NCI-H1436 treated with DMSO at 0.1 percent for 48 hours (cell line): Measurements from ENCODE around the gene B4GALT1.
"Not testable (repeated sequence)": the region's sequence is repeated elsewhere in the genome, so short reads cannot be mapped to it uniquely, and the experiment has no call there.

ENCODE experiments used
- DNase-seq: peaks from one replicate; lab custom pipeline; 2025; lab: John Stamatoyannopoulos, UW

B4GALT1 gene

DNA sequence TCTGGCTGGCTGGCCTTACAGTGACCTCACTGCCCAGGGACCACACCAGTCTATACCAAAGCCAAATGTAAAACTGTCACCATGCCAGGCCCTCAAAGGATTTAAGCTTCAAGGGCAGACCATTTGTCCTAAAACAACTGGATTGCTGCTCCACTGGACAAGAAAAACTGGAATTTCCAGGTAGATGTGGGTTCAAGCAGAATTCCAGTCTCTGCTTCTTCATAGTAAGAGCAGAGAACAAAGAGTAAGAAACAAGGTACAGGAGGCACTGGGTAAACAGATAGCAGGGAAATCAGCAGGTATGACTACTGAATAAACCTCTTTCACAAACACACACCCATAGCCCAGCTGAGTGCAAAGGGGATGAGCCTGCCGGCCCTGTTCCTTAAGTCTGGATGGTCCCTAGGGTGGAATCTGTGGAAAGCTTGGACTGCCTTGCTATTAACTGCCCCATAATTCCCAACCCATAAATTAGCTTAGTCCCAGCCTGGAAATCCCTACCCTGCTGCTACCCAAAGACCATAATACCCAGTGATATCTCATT is 5.5 kb downstream of the B4GALT1 start:
- DNase-seq = no peak

DNA sequence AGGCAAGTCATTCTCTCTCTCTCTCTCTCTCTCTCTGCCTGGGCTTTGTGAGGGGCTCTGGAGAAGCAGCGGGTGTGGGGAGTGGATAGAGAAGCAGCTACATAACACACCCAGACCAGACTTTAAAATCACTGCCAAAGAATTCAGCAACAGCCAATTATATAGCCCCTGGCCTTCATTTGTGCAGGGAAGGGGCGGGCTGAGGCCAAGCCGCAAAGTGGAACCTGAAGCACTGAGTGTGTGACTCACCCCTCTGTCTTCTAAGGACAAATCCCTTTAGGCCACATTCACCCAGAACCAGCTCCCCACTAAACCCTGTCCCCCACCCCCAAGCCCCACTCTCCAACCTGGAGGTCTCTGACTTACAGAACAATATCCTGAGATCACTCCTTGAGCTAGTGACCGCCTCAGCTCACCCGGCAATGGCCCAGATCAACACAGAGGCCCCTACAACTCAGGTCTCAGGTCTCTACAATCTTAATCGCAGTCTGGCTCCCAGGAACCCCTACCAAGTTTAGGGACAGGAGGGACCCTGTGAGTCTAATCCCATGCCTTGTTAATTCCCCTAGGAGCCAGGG is 6.0 kb downstream of the B4GALT1 start:
- no peak for DNase-seq

DNA sequence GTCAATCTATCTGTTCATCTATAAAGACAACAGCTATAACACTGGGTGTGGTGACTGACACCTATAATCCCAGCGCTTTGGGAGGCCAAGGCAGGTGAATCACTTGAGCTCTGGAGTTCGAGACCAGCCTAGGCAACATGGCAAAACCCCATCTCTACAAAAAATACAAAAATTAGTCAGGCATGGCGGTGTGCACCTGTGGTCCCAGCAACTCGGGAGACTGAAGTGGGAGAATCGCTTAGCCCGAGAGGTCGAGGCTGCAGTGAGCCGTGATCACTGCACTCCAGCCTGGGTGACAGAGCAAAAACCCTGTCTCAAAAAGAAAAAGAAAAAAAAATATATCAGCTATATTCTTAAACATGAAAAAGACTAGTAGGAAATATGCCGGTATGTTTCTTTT is 6.7 kb downstream of the B4GALT1 start:
- not testable (repeated sequence) for DNase-seq

- DNase-seq = no peak
Observed at GRCh38 chr9:33159777-33160127, 7.4 kb downstream of the B4GALT1 start.

- DNase-seq = no peak
Observed at GRCh38 chr9:33158843-33159776, 8.0 kb downstream of the B4GALT1 start.

DNA sequence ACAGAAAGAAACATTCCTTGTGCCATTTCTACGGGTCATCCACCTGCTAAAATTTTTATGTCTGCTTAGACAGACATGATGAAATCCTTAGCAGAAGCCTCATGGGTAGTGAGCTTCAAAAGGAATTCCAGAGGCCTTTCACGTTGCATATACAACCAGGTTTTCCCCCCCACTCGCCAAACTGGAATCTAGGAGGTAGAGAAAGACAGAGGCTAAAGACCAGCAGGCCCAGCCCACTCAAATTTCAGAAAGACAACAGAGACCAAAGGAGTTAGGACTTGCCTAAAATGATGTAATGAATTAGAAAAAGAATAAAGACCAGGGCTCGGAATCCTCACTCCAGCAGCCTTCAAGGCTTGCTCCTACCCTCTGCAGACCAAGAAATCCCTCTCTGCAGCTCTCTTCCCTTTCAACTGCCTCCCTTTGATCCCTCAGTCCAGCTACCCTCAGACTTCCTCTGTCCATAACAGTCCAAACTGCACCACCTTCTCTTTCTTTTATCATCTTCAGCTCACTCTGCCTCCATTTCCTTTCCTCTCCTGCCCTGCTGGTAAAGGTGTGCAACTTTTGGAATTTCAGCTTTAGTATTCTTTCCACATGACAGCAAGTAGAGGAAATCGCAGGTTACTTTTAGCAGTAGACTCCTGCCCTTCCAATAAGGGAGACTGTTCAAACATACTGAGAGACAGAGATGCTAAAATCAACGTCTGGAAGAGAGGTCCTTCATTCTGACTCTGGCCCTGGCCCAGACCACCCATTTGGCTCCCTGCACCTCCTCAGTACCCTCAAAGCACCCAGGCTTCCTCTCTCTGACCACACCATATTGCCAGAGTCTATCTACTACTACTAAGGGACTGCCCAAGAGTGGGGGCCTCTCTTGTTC is 8.9 kb downstream of the B4GALT1 start:
- no peak for DNase-seq

GRCh38 chr9:33155393-33155792 is 11.7 kb downstream of the B4GALT1 start:
- DNase-seq = no peak

- DNase-seq = no peak
Observed at GRCh38 chr9:33154371-33154770, 12.8 kb downstream of the B4GALT1 start.

GRCh38 chr9:33153666-33154065 is 13.5 kb downstream of the B4GALT1 start:
- DNase-seq = no peak

- no peak for DNase-seq
Observed at GRCh38 chr9:33153001-33153400, 14.1 kb downstream of the B4GALT1 start.

DNA sequence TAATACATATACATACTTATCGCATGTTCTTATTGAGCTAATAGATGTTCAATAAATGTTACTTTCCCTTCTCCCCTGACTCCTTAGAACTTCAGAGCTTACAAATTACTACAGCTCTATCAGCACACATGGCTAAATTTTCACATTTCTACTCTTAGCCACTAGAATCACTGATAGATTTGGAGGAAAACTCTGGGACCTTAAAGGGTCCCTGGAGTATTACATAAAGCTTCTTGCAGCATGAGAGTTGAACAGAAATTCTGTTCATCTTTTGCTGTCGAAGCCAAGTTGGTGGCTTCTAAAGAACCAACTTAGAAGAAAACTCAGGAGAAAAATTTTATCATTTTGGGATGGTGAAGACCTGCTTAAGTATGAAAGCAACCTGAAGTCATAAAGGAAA is 15.5 kb downstream of the B4GALT1 start:
- DNase-seq = no peak

DNA sequence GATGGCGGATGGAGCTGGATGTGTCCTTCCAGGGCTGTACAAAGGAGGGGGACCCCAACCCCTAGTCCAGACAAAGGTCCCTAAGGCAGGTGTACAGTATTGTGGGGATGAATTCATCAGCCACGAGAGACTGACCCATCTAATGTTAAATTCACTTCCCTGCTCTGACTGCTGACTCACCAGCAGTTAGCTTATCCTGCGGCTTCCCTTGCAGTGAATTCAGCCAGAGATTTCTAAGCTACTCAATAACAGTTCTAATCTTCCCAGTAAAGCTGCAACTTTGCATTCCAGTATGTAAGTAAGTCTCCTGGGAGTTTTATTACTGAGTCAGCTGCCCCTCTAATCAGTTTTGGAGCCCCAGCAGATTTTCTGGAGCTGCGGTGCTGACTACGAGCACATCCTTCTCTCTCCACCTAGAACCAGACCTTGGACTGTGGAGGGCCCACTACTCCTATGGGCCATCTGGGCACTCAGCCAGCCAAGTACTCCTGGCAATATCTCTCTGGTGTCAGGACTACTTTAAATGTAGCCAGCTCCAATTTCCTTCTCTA is 16.1 kb downstream of the B4GALT1 start:
- no peak for DNase-seq

GRCh38 chr9:33148367-33149014 is 18.6 kb downstream of the B4GALT1 start:
- no peak for DNase-seq

DNA sequence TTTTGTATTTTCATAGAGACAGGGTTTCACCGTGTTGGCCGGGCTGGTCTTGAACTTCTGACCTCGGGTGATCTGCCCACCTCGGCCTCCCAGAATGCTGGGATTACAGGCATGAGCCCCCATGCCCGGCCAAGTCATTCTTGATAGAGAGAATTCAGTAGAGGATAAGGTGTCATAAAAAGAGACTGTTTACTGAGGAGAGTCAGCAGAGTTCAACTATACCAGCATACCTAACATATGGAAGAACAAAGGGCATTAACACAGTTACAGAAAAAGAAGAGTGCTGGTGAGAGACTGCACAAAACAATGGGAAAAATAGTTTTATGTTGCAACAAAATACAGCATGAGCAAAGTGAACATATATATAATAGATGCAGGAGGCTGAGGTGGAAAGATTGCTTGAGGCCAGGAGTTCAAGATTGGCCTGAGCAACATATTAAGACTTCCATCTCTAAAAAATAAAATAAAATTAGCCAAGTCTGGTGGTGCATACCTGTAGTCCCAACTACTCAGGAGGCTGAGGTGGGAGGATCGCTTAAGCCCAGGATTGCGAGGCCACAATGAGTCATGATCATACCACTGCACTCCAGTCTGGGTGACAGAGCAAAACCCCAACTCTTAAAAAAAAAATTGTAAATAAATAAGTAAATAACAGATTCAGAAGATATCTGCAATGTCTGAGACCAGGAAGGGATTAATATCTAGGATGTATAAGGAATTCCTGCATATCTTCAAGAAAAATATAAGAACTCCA is 19.5 kb downstream of the B4GALT1 start:
- no peak for DNase-seq

- no peak for DNase-seq
Observed at GRCh38 chr9:33146298-33146697, 20.8 kb downstream of the B4GALT1 start.

DNA sequence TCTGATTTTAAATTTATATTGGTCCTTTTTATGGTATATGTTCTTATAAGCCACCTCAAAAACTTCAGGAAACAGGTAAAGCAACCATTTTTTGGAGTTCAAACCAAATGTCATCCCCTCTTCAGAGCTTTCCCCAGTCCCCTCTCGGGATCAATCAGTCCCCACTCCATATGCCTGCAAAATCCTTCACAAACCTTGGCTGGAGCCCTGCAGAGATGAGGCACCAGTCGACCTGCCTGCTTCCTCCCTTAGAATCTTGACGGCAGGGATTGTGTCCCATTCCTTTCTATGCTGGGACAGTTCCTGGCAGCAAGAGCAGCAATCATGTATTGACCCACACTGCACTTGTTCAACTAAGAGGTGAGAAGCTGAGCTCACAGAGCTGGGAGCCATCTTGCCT is 22.6 kb downstream of the B4GALT1 start:
- DNase-seq = no peak

- no peak for DNase-seq
Observed at GRCh38 chr9:33143241-33143661, 23.9 kb downstream of the B4GALT1 start.

GRCh38 chr9:33142535-33142934 is 24.6 kb downstream of the B4GALT1 start:
- DNase-seq = no peak

- DNase-seq = no peak
Observed at GRCh38 chr9:33140401-33141360, 26.5 kb downstream of the B4GALT1 start.
